Loucy (cell line): Measurements from ENCODE around the gene MTHFD2L.

Experiments
- EZH2phosphoT487 ChIP-seq: fragments of 200-600 bp; IDR thresholded peaks from 2 replicates; pipeline ENCODE4 v1.6.1; 2018; ENCODE audit warnings: antibody characterized with exemption, mild to moderate bottlenecking, moderate library complexity, borderline replicate concordance
- TF ChIP-seq, protein P1 (sequence below): fragments of 200-600 bp; sonication (generic); conservative IDR thresholded peaks from 2 replicates; pipeline ENCODE4 v1.5.1; 2014; ENCODE audit warnings: mild to moderate bottlenecking, antibody characterized with exemption, low read length

DNA sequence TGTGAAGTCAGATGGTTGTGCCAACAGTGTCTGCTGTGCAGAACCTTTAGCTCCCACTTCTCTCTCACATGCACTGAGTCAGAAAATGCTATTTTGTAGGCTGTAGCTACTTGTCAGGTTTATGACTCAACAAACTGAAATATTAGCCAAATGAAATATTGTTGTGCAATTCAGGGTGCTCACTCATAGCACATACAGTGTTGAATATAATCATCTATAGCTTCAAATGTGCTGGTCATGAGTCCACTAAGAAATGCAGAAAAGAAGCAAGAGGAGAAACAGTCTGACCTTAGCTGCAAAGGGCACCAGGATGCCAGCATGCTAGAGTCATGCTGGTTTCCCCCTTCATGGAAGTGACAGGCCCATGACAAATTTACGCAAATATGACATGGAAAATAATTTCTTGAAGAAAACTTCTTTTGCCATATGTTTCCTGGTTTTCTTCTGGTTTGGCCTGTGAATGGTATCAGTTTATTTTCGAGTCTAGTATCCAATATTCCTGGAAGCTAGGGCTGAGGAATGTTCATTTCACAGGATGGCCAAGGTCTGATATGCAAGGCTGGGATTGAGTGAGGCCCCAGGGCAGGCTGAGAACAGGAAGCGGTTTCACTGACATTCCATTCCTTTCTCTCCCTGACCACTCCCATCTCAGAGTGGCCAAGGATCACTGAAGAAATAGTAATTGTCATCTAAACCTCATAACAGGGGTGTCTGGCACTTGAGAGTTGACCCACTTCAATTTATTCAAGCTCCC lies 48.6 kb upstream of the MTHFD2L start:
- TF ChIP-seq, protein P1, sequence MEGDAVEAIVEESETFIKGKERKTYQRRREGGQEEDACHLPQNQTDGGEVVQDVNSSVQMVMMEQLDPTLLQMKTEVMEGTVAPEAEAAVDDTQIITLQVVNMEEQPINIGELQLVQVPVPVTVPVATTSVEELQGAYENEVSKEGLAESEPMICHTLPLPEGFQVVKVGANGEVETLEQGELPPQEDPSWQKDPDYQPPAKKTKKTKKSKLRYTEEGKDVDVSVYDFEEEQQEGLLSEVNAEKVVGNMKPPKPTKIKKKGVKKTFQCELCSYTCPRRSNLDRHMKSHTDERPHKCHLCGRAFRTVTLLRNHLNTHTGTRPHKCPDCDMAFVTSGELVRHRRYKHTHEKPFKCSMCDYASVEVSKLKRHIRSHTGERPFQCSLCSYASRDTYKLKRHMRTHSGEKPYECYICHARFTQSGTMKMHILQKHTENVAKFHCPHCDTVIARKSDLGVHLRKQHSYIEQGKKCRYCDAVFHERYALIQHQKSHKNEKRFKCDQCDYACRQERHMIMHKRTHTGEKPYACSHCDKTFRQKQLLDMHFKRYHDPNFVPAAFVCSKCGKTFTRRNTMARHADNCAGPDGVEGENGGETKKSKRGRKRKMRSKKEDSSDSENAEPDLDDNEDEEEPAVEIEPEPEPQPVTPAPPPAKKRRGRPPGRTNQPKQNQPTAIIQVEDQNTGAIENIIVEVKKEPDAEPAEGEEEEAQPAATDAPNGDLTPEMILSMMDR = no peak
- no peak for TF ChIP-seq EZH2phosphoT487
